ENCODE measurements around the gene UBAC1. TPM values are rescaled to one million over a fixed set of nuclear protein-coding genes. Genes with fewer than 3 reads are reported as not detected.

UBAC1 gene
- total and polyA plus RNA-seq, 10 of the 15 experiments (the other 5 are each of a cell fraction or from before 2014, with no cell fraction given), result 16.7 to 54.6 (median 38.5) TPM

DNA sequence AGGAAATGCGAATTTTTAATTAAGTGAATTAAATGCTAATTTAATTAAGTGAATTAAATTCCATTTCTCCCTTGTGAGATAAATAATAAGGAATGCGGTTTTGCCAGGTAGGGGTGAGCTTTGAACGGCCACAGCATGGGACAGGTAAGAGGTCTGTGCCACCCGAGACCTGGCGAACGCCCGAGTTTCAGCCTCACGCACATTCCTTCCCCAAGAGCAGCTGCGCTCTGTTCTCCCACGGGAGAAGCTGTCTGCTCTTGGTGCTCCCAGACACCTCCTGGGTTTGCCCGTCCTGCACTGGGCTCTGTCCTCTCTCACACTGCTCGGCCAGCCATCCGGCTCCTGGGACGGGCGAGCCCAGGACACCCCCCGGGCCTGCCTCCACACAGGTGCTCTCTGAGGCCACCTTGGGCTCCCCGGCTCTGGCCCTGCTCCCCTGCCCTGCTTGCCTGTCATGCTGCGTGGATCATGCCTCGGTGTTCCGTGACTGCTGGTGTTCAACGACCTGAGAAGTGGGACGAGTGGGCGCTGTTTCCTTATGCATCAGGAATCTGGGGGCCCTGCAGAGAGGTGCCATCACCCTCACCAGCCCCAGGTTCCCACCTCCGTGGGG, 40.1 kb downstream of the UBAC1 start (continued):
- TF ChIP-seq, protein P1, sequence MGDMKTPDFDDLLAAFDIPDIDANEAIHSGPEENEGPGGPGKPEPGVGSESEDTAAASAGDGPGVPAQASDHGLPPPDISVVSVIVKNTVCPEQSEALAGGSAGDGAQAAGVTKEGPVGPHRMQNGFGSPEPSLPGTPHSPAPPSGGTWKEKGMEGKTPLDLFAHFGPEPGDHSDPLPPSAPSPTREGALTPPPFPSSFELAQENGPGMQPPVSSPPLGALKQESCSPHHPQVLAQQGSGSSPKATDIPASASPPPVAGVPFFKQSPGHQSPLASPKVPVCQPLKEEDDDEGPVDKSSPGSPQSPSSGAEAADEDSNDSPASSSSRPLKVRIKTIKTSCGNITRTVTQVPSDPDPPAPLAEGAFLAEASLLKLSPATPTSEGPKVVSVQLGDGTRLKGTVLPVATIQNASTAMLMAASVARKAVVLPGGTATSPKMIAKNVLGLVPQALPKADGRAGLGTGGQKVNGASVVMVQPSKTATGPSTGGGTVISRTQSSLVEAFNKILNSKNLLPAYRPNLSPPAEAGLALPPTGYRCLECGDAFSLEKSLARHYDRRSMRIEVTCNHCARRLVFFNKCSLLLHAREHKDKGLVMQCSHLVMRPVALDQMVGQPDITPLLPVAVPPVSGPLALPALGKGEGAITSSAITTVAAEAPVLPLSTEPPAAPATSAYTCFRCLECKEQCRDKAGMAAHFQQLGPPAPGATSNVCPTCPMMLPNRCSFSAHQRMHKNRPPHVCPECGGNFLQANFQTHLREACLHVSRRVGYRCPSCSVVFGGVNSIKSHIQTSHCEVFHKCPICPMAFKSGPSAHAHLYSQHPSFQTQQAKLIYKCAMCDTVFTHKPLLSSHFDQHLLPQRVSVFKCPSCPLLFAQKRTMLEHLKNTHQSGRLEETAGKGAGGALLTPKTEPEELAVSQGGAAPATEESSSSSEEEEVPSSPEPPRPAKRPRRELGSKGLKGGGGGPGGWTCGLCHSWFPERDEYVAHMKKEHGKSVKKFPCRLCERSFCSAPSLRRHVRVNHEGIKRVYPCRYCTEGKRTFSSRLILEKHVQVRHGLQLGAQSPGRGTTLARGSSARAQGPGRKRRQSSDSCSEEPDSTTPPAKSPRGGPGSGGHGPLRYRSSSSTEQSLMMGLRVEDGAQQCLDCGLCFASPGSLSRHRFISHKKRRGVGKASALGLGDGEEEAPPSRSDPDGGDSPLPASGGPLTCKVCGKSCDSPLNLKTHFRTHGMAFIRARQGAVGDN (IDR thresholded peaks at IDR 0.05), result no peak
- TF ChIP-seq ZBED1 (IDR thresholded peaks at IDR 0.05; ENCODE audit: borderline replicate concordance), result no peak

DNA sequence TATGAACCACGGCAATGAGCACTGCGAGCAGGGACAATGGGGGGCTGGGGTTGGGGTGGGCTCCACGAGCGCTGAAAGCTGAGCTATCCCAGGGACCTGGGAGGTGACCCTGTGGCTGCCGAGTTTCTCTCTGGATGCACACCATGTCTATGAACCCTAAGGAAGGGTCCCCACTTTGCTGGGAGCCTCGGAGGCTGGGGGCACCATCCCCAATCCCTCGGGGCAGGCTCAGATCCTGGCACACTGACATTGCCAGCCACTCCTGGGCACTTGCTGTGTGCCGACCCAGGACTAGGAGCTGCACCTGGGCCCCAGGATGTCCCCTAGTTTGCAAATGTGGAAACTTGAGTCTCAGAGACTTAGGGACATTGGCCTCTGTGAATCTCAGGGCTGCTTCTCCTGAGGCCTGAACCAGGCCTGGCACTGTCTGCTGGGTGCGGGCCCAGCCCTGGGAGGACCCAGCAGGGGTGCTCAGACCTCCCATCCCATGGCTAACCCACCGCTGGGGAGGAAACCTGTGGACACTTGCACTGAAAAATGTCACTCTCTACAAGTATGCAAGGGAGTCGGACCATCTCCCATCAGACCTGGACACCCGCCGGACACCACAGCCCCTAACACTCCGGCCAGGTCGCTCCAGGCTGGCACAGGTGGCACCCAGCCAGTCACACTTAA, 40.8 kb downstream of the UBAC1 start:
- no peak overlapping the region for H2AFZ ChIP-seq (ENCODE audit: control insufficient read depth, low read depth, low read length)
- H3K4me2 ChIP-seq (ENCODE audit: control insufficient read depth, insufficient read depth), result no peak overlapping the region
- POLR2A ChIA-PET, result no interaction called here
- FAIRE-seq, result no peak
- TF ChIP-seq JUNB (IDR thresholded peaks at IDR 0.05), result no peak
- TF ChIP-seq ZBED1 (IDR thresholded peaks at IDR 0.05; ENCODE audit: borderline replicate concordance), result no peak
- TF ChIP-seq RB1 (IDR thresholded peaks at IDR 0.05; ENCODE audit: borderline replicate concordance), result no peak
- BruUV-seq (replicated peaks), result no TSS peak
- no peaks in the 10 kb centered on the region for H3K79me2 ChIP-seq (ENCODE audit: control insufficient read depth, insufficient read depth, low read length)
- CTCF ChIA-PET, result interaction anchor here (1.5 kb wide), 1 partner anchor 10 kb away, joined by 4 read pairs; no protein-coding TSS in a partner anchor
- no peak overlapping the region for H3K9ac ChIP-seq (ENCODE audit: control insufficient read depth, insufficient read depth, low read length)
- no peaks in the 10 kb centered on the region for H4K20me1 ChIP-seq (ENCODE audit: control insufficient read depth, insufficient read depth)
- no peak overlapping the region for H3K4me3 ChIP-seq
- peaks cover 7% of the 10 kb centered on the region for H3K9me3 ChIP-seq (replicated peaks; ENCODE audit: control insufficient read depth, insufficient read depth, low read length)
- no peak for ATAC-seq
- peaks cover 1% of the 10 kb centered on the region; the same call in 1 of the 2 replicates for H3K4me1 ChIP-seq (ENCODE audit: control insufficient read depth, insufficient read depth, low read length)
- H3K27ac ChIP-seq (ENCODE audit: control insufficient read depth, insufficient read depth), result no peak overlapping the region
- DNase-seq (ENCODE audit: low read depth, low spot score), result no peak
- in situ Hi-C loops (cut with MboI) (no loop called here), intact Hi-C loops (cut with micrococcal nuclease; ENCODE audit: unreplicated experiment) (no loop called here)
- H3K36me3 ChIP-seq (ENCODE audit: control insufficient read depth in 2 of 2, insufficient read depth in 2 of 2, low read length in 1 of 2), result no peaks in the 10 kb centered on the region; a peak in 1 of 4 replicates
- no peaks in the 10 kb centered on the region for H3K27me3 ChIP-seq (replicated peaks in 1 of 2; ENCODE audit: control insufficient read depth in 2 of 2, insufficient read depth in 2 of 2, low read length in 1 of 2)
- RAD21 ChIA-PET (ENCODE audit: unreplicated experiment), result no interaction called here
- SMC1A ChIA-PET (ENCODE audit: uncharacterized antibody, unreplicated experiment), result no interaction called here
- 86% methylated on average over 15 of the region's 15 CpGs for WGBS (ENCODE audit: insufficient coverage, insufficient replicate concordance, low lambda C conversion rate, missing lambda C conversion rate)
